ENCODE results near the gene PON3.

DNA sequence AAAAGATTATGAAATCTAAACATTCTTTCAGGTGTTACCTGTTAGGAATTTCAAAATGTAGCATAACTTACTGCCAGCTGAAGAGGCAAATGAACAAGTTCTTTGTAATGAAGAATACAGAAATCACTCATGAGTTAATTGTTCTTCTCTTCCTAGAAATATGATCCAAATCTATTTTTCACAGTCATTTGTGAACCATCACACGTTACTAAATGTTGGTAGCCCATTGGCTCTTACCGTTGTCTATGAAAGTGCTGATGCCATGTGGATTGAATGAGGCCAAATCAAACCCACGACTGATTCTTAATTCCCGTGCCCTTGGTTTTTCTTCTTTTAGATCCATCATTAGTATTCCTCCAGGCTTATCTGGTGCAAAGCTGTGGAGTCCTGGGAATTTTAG is 15.9 kb upstream of the PON3 start:
- TF ChIP-seq, protein P1, sequence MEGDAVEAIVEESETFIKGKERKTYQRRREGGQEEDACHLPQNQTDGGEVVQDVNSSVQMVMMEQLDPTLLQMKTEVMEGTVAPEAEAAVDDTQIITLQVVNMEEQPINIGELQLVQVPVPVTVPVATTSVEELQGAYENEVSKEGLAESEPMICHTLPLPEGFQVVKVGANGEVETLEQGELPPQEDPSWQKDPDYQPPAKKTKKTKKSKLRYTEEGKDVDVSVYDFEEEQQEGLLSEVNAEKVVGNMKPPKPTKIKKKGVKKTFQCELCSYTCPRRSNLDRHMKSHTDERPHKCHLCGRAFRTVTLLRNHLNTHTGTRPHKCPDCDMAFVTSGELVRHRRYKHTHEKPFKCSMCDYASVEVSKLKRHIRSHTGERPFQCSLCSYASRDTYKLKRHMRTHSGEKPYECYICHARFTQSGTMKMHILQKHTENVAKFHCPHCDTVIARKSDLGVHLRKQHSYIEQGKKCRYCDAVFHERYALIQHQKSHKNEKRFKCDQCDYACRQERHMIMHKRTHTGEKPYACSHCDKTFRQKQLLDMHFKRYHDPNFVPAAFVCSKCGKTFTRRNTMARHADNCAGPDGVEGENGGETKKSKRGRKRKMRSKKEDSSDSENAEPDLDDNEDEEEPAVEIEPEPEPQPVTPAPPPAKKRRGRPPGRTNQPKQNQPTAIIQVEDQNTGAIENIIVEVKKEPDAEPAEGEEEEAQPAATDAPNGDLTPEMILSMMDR (conservative IDR thresholded peaks at IDR 0.05; ENCODE audit: low read depth, low read length): no peak
- TF ChIP-seq EZH2phosphoT487 (IDR thresholded peaks at IDR 0.05; ENCODE audit: borderline replicate concordance, low read length) (no peak), EZH2 (IDR thresholded peaks at IDR 0.05; ENCODE audit: low read length, unreplicated experiment) (no peak)
